Measurements from ENCODE around the gene ZNF493.

Gene ZNF493

DNA sequence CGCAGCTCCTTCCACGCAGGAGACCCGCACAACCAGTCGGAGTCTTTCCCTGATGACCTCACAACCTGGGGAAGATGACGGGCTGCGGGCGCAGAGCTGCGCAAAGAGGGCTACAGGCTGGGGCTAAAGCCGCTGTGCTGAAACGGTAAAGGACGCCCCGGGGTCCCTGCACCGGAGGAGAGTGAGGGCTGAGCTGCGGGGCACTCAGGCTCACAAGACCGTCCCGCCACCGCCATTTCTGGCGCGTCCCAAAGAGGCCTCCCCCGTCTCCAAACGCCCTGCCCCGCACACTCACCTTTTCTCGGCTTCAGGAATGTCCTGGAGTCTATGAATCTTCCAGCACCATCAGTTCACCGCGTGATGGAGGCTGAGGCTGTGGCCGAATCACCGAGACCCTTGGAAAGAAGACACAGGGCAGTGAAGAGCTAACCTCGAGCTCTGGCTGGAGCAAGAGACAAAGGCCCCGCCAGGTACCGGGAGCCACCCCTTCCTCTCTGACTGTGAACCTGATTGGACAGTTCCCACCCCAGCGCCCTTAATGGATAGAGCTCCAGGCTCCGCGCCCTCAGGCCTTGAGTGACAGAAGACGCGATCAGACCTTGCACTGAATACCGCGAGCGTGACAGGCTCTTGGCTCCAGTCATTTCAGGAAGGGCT is 66.6 kb downstream of the ZNF493 start:
- no peak for DNase-seq

GRCh38 chr19:21466627-21467026 is 69.7 kb downstream of the ZNF493 start:
- no peak for DNase-seq

DNA sequence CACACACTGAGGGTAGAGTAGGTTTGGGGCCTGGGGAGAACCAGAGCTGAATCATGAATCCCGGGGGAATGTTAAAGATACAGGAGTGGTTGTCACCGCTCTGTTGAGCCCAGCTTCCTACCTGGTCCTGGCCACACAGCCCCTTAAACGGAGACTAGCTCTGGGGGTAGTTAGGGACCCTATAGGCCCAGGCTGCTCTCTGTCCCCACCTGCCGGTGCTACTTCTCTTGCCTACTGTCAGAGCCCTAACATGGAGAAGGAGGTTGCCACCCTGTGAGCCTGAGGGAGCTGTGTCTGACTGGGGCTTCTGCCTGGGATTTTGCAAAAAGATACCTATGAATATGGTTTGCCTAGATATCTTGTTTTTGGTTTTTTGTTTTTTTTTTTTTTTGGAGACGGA is 71.9 kb downstream of the ZNF493 start:
- no peak for DNase-seq

- DNase-seq: no peak
Observed at GRCh38 chr19:21472507-21472906, 75.6 kb downstream of the ZNF493 start.

DNA sequence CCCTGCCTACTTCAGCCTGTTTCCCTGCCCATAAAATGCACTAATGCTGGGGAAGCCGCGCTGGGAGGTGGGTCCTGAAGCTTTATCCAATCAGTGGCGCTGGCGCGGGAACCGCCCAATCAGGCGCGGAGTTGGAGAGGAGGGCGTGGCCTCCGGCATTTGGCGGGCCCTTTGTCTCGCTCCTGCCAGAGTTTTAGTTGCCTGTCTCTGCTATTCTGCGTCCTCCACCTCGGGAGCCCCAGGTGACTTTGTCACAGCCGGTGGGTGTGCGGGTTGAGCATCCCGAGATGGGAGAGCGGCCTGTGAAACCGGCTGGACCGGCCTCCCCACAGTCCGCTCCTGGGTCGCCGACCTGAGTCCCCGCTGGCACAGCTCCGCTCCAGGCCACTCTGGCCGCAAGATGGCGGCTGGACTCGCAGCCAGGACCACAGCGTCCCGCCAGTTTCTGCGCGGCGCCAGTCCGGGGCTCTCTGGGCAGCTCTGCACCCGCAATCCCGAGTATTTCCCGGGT is 77.8 kb downstream of the ZNF493 start:
- peak; percentile 60 for DNase-seq

Measured in effector CD8-positive, alpha-beta T cell (primary cell).